NCI-H187 (cell line): ENCODE results near the gene UGT1A10.
"Not testable (repeated sequence)": the region's sequence is repeated elsewhere in the genome, so short reads cannot be mapped to it uniquely, and the experiment has no call there.

Experiments
- DNase-seq, 2 experiments: peaks; one replicate each; lab custom pipeline; 2025; lab: John Stamatoyannopoulos, UW

UGT1A10 gene

GRCh38 chr2:233636306-233636705 is at the start of gene UGT1A10:
Gene UGT1A10 (plus strand): TSS chr2:233636448. CDS start chr2:233636523, 75 bp downstream.
- DNase-seq: not testable (repeated sequence)

DNA sequence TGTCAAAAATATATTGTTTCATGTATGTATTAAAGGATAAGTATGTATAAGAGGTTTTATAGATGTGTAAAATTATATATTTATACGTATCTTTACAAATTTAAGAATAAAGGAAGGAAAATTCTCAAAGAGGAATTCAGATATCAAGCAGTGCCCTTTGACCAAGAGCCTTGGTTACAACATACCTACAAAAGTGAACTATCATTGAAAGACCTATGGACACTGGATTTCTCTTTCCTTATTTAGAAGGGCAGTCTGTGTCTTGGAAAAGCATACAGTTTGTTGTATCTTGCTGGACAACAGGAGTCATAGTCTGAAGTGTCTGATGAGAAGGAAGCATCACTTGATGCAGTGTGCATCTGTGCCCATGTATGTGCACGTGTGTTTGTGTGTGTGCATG is 47.8 kb upstream of the UGT1A10 start:
- no peak for DNase-seq

- not testable (repeated sequence) for DNase-seq
Measured at GRCh38 chr2:233592706-233593105, 43.5 kb upstream of the UGT1A10 start.

DNA sequence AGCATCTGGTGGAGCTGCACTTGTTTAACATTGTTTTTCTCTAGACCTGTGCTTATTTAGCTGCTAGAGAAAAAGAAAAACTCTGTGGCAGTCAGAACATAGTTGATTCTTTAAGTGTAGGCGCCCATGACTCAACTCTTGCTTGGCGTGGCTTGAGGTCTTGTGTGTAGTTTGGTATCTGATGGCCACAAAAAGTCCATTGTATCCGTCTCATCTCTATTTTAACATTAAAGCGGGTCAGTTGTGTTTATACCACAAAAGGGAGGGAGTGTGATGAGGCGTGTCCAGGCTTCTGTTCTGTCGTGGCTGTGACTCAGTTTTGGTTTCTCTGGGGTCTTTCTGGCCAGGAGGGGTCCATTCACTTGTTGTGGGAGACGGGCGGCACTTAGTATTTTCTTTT is 43.0 kb upstream of the UGT1A10 start:
- no peak for DNase-seq

- no peak for DNase-seq
Measured at GRCh38 chr2:233597522-233597921, 38.7 kb upstream of the UGT1A10 start.

- DNase-seq: no peak
Measured at GRCh38 chr2:233598952-233599351, 37.3 kb upstream of the UGT1A10 start.

DNA sequence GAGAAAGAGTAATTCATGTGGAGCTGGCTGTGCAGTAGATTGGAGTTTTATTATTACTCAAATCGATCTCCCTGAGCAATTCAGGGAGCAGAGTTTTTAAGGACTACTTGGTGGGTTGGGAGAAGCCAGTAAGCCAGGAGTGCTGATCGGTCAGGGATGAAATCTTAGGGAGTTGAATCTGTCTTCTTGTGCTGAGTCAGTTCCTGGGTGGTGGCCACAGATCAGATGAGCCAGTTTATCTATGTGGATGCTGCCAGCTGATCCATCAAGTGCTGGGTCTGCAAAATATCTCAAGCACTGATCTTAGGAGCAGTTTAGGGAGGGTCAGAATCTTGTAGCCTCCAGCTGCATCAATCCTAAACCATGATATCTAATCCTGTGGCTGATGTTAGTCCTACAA is 35.9 kb upstream of the UGT1A10 start:
- DNase-seq: no peak

GRCh38 chr2:233602076-233602475 is 34.2 kb upstream of the UGT1A10 start:
- DNase-seq: no peak

GRCh38 chr2:233603520-233603919 is 32.7 kb upstream of the UGT1A10 start:
- DNase-seq: no peak

- DNase-seq: no peak
Measured at GRCh38 chr2:233604826-233605225, 31.4 kb upstream of the UGT1A10 start.

DNA sequence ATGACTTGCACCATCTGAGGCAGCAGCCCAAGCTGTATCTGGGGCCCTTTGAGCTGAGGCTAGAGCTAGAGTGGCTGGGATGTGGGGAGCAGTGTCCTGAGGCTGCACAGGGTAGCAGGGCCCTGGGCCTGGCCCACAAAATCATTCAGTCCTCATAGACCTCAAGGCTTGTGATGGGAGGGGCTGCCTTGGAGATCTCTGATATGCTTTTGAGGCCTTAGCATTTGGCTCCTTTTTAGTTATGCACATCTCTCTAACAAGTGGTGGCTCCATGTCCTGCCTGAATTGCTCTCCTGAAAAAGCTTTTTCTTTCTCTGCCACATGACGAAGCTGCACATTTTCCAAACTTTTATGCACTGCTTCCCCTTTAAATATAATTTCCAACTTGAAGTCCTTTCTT is 30.6 kb upstream of the UGT1A10 start:
- no peak for DNase-seq

GRCh38 chr2:233611284-233611683 is 25.0 kb upstream of the UGT1A10 start:
- no peak for DNase-seq

DNA sequence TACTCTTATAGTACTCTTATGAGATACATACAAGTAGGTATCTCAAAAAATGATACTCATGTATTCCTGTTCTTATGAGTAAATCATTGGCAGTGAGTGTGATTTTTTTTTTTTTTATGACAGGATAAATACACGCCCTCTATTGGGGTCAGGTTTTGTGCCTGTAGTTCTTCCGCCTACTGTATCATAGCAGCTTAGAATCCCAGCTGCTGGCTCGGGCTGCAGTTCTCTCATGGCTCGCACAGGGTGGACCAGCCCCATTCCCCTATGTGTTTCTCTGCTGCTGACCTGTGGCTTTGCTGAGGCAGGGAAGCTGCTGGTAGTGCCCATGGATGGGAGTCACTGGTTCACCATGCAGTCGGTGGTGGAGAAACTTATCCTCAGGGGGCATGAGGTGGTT is 18.8 kb upstream of the UGT1A10 start, which contains the start of gene UGT1A8:
Gene UGT1A8 (plus strand): TSS at position 158 of the 400 bp plus-strand sequence. CDS start 75 bp downstream, at position 233.
- not testable (repeated sequence) for DNase-seq

GRCh38 chr2:233620204-233620603 is 16.0 kb upstream of the UGT1A10 start:
- DNase-seq: no peak

DNA sequence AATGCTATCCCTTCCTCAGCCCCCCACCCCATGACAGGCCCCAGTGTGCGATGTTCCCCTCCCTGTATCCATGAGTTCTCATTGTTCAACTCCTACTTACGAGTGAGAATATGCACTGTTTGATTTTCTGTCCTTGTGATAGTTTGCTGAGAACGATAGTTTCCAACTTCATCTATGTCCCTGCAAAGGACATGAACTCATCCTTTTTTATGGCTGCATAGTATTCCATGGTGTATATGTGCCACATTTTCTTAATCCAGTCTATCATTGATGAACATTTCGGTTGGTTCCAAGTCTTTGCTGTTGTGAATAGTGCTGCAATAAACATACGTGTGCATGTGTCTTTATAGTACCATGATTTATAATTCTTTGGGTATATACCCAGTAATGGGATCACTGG is 14.4 kb upstream of the UGT1A10 start:
- not testable (repeated sequence) for DNase-seq

DNA sequence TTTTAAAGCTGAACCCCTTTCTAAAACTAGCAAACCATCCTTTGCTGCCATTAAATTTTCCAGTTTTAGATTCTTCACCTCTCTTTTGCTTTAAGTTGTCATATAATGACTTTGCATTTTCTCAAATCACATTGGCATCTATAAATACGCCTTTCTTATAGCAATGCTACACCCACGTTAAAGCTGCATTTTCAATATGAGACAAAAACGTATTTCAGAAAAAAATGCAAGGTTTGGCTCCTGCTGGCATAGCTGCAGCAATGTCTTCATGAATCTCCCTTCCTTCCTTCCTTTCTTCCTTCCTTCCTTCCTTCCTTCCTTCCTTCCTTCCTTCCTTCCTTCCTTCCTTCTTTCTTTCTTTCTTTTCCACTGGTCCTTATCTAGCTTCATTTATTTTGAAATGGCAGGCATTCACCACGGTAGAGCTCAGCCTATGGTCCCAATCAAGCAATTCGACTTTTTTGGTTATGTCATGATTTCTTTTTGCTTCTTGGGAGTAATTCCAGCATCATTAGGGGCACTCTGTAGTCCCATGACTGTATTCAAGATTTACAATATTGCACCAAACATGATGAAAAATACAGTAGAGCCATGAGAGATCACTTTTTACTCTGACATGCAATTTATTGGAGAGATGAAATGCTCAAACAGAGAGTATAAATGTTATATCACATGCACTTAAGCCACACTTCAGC is 8.8 kb upstream of the UGT1A10 start:
- DNase-seq: no peak

- DNase-seq: no peak
Measured at GRCh38 chr2:233638836-233639235, 2.6 kb downstream of the UGT1A10 start.

GRCh38 chr2:233639860-233640259 is 3.6 kb downstream of the UGT1A10 start:
- DNase-seq: no peak

DNA sequence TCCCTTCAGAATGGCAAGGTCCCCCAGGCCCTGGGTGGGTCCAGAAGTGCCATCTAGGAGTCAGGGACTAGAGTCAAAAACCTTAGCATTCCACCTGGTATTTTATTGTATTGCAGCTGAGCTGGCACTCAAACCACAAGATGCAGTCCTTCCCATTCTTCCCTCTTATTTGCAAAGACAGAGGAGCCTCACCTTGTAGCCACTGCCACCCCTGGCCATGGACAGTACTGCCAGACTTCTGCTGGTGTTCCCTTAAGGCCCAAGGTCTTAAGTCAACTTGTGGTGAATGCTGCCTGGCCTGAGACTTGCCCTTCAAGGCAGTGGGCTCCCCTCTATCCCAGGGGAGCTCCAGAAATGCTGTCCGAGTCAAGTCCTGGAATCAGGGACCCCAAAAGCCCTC is 6.9 kb downstream of the UGT1A10 start:
- no peak for DNase-seq

GRCh38 chr2:233646033-233646432 is 9.8 kb downstream of the UGT1A10 start:
- DNase-seq: not testable (repeated sequence)

GRCh38 chr2:233650981-233651380 is 14.7 kb downstream of the UGT1A10 start:
- no peak for DNase-seq

GRCh38 chr2:233651430-233651829 is 15.2 kb downstream of the UGT1A10 start:
- no peak for DNase-seq

DNA sequence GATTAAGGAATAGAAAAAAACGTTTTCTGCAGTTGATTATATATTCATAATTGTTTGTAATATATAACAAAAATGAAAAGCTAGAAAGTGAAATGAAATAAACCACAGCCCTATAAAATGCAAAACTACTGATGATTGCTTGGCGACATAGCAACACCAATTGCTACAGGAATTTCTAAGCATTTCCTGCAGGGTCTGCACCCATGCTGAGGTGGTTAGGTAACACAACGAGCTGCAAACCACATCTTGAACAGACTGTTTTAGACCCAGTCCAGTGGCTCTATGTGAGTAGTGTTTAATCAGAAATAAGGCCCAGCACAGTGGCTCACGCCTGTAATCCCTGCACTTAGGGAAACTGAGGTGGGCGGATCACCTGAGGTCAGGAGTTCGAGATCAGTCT is 18.3 kb downstream of the UGT1A10 start:
- DNase-seq: no peak

GRCh38 chr2:233655043-233655442 is 18.8 kb downstream of the UGT1A10 start:
- no peak for DNase-seq
